K562 (cell line): ENCODE measurements around the gene NKAIN4. TPM values are rescaled to one million over a fixed set of nuclear protein-coding genes. Genes with fewer than 3 reads are reported as not detected.

Source experiments
- ATAC-seq: fragments of 200-7000 bp; cut with Tn5 transposase; 3 replicates; pipeline ENCODE4 v1.9.1; 2020; ENCODE audit warnings: moderate library complexity
- BruUV-seq: library from RNA; stranded (reverse); fragments of 400-500 nt; replicated peaks from 2 replicates; lab custom pipeline; 2021; lab: Mats Ljungman, UMichigan
- CTCF ChIA-PET: fragments of 300-600 bp; formaldehyde crosslinking; extraction: SDS; loops from one replicate; lab custom pipeline; 2021; ENCODE audit warnings: low intra/inter-chr PET ratio; lab: Yijun Ruan, JAX
- POLR2A ChIA-PET: fragments of 300-600, 350-650 bp; sonication (Branson Sonifier 250); formaldehyde crosslinking; extraction: SDS; loops from one replicate; lab custom pipeline; 2021; ENCODE audit warnings: antibody characterized with exemption, inconsistent platforms; lab: Yijun Ruan, JAX
- DNase-seq, 4 experiments: peaks; one replicate each; pipeline versions ENCODE4 v3.0.0 to v3.0.0-alpha.2; 2011 to 2018; ENCODE audit warnings: low spot score in 3 of 4, mixed read lengths in 3 of 4; ENCODE audit errors: extremely low read depth in 1 of 4
- FAIRE-seq: peaks from 2 replicates; lab custom pipeline; 2011; peaks lifted over from hg19 to GRCh38; lab: Jason Lieb, UNC
- H2AFZ ChIP-seq: 2 replicates; pipeline ENCODE4 v1.6.0; 2011; ENCODE audit warnings: low read depth, low read length, control low read depth, inconsistent platforms
- H3K27ac ChIP-seq: fragments of 200-600 bp; 3 replicates; pipeline ENCODE4 v1.8.0; 2011; ENCODE audit warnings: low read depth, mild to moderate bottlenecking, control low read depth, inconsistent platforms, low read length, moderate library complexity, mixed read lengths; ENCODE audit errors: extremely low read depth
- H3K27me3 ChIP-seq, 2 experiments: fragments of 300-600 bp in 1 of 2; 2 replicates in 1 of 2; 3 replicates in 1 of 2; pipeline versions ENCODE4 v1.6.0 to v1.8.0; 2011; ENCODE audit warnings: inconsistent platforms in 2 of 2, low read length in 2 of 2, mild to moderate bottlenecking in 1 of 2, mixed read lengths in 1 of 2, moderate library complexity in 1 of 2; ENCODE audit not compliant: control insufficient read depth in 2 of 2, insufficient read depth in 2 of 2
- H3K36me3 ChIP-seq: fragments of 300-600 bp; 3 replicates; pipeline ENCODE4 v1.8.0; 2011; ENCODE audit warnings: mild to moderate bottlenecking, low read length, inconsistent platforms; ENCODE audit not compliant: control insufficient read depth, insufficient read depth
- H3K4me1 ChIP-seq, 2 experiments: fragments of 200-600 bp in 1 of 2; replicated peaks in 1 of 2; 2 replicates in 1 of 2; 3 replicates in 1 of 2; pipeline versions ENCODE4 v1.5.1 to v1.8.0; 2011; ENCODE audit warnings: inconsistent platforms in 2 of 2, low read length in 2 of 2, mild to moderate bottlenecking in 1 of 2, mixed read lengths in 1 of 2, moderate library complexity in 1 of 2; ENCODE audit not compliant: control insufficient read depth in 2 of 2, insufficient read depth in 2 of 2
- H3K4me2 ChIP-seq: 2 replicates; pipeline ENCODE4 v1.6.1; 2011; ENCODE audit warnings: low read length, control low read depth, inconsistent platforms, mixed read lengths; ENCODE audit not compliant: insufficient read depth
- H3K4me3 ChIP-seq: fragments of 200-600 bp; sonication (generic), shearing (Covaris generic); 2 replicates; pipeline ENCODE4 v1.5.1; 2016; ENCODE audit warnings: control low read depth, inconsistent platforms
- H3K79me2 ChIP-seq: fragments of 200-600 bp; 3 replicates; pipeline ENCODE4 v1.8.0; 2011; ENCODE audit warnings: low read length, inconsistent platforms; ENCODE audit not compliant: control insufficient read depth, insufficient read depth
- H3K9ac ChIP-seq, 2 experiments: 2 replicates each; pipeline versions ENCODE4 v1.6.0 to v1.6.1; 2011; ENCODE audit warnings: low read depth in 2 of 2, low read length in 2 of 2, control low read depth in 1 of 2, inconsistent platforms in 1 of 2, mild to moderate bottlenecking in 1 of 2, mixed read lengths in 1 of 2; ENCODE audit not compliant: insufficient read depth in 1 of 2
- H3K9me1 ChIP-seq: one replicate; pipeline ENCODE4 v1.6.0; 2011; ENCODE audit warnings: inconsistent platforms, mild to moderate bottlenecking, low read length, moderate library complexity; ENCODE audit not compliant: control insufficient read depth, insufficient read depth
- H3K9me3 ChIP-seq: replicated peaks from 2 replicates; pipeline ENCODE4 v1.5.1; 2011; ENCODE audit warnings: low read depth, low read length, inconsistent platforms; ENCODE audit not compliant: control insufficient read depth, insufficient read depth
- H4K20me1 ChIP-seq: replicated peaks from 2 replicates; pipeline ENCODE4 v1.6.1; 2011; ENCODE audit warnings: low read length, inconsistent platforms, mixed read lengths; ENCODE audit not compliant: control insufficient read depth, insufficient read depth
- ATF7 ChIP-seq: fragments of 450-650 bp; IDR thresholded peaks from 2 replicates; pipeline ENCODE4 v1.7.1; 2014; ENCODE audit warnings: mild to moderate bottlenecking, moderate library complexity
- CBFB ChIP-seq: sonication (generic); formaldehyde crosslinking; IDR thresholded peaks from 2 replicates; pipeline ENCODE4 v1.4.0; 2020; ENCODE audit warnings: mild to moderate bottlenecking, missing genetic modification reagents
- CCAR2 ChIP-seq: fragments of 200-400 bp; formaldehyde crosslinking; IDR thresholded peaks from 2 replicates; pipeline ENCODE4 v1.6.1; 2017; ENCODE audit warnings: mild to moderate bottlenecking, low read depth, low read length
- EP400 ChIP-seq: fragments of 450-650 bp; IDR thresholded peaks from 2 replicates; pipeline ENCODE4 v1.6.1; 2017; ENCODE audit warnings: antibody characterized with exemption, mild to moderate bottlenecking, moderate library complexity
- FOXA3 ChIP-seq, 2 experiments: fragments of 450-650 bp in 1 of 2; sonication (generic) in 1 of 2; formaldehyde crosslinking; IDR thresholded peaks in 1 of 2; conservative IDR thresholded peaks in 1 of 2; 2 replicates each; pipeline versions ENCODE4 v1.4.0 to v1.8.0; 2020 to 2022; ENCODE audit warnings: mild to moderate bottlenecking in 2 of 2, missing genetic modification reagents in 1 of 2
- HDAC1 ChIP-seq, 2 experiments: fragments of 450-650 bp; IDR thresholded peaks; 2 replicates each; pipeline ENCODE4 v1.6.1; 2016 to 2017; ENCODE audit warnings: inconsistent platforms in 1 of 2, mild to moderate bottlenecking in 1 of 2, moderate library complexity in 1 of 2
- HDAC6 ChIP-seq: IDR thresholded peaks from 2 replicates; pipeline ENCODE4 v1.6.1; 2012; ENCODE audit warnings: low read depth, mild to moderate bottlenecking, control low read depth, inconsistent platforms, low read length, moderate library complexity
- HEY1 ChIP-seq: fragments of 250-450 bp; sonication (Bioruptor Pico); IDR thresholded peaks from 2 replicates; pipeline ENCODE4 v1.5.0; 2020; ENCODE audit warnings: mild to moderate bottlenecking, moderate library complexity, borderline replicate concordance
- NCOA4 ChIP-seq: fragments of 450-650 bp; IDR thresholded peaks from 2 replicates; pipeline ENCODE4 v1.6.1; 2018; ENCODE audit warnings: mild to moderate bottlenecking; ENCODE audit not compliant: partially characterized antibody
- PURB ChIP-seq: sonication (generic); formaldehyde crosslinking; IDR thresholded peaks from 2 replicates; pipeline ENCODE4 v1.9.0; 2021; ENCODE audit warnings: low read depth, mild to moderate bottlenecking, missing genetic modification reagents
- RCOR1 ChIP-seq, 2 experiments: IDR thresholded peaks; 2 replicates each; pipeline ENCODE4 v1.6.1; 2012; ENCODE audit warnings: low read depth in 2 of 2, low read length in 2 of 2, borderline replicate concordance in 1 of 2, improper control_type of control experiment in 1 of 2
- SRSF7 ChIP-seq: fragments of 200-400 bp; formaldehyde crosslinking; optimal IDR thresholded peaks from 2 replicates; pipeline ENCODE3; 2017; ENCODE audit warnings: mild to moderate bottlenecking, low read depth, low read length
- TCF7 ChIP-seq: sonication (generic); IDR thresholded peaks from 2 replicates; pipeline ENCODE4 v1.6.1; 2016; ENCODE audit warnings: antibody characterized with exemption, borderline replicate concordance
- TRIM28 ChIP-seq: fragments of 450-650 bp; IDR thresholded peaks from 2 replicates; pipeline ENCODE4 v1.6.1; 2017
- WGBS: fragments of 100-300 bp; shearing (Covaris generic); methylation state at CpG from one replicate; pipeline ENCODE4 v1.1.6; 2016; ENCODE audit warnings: low coverage, mixed read lengths; ENCODE audit not compliant: insufficient coverage; ENCODE audit errors: missing lambda C conversion rate; 5-methylcytosine and 5-hydroxymethylcytosine counted together
- in situ Hi-C: fragments of 300-500 bp; cut with MboI; formaldehyde crosslinking; loops from 4 replicates; pipeline ENCODE4 v1.15.0; 2018; ENCODE audit warnings: inconsistent platforms, mixed read lengths
- intact Hi-C: fragments of 100-400 bp; cut with micrococcal nuclease; formaldehyde crosslinking; loops from 2 replicates; pipeline ENCODE4 v1.14.2; 2022
- polyA plus RNA-seq, 8 experiments: library from polyadenylated mRNA; depleted of rRNA in 4 of 8; stranded (reverse) in 5 of 8; unstranded in 3 of 8; fragments of >200 nt; fragmentation: Nextera tagmentation in 2 of 8; fragmentation: Illumina TruSeq in 1 of 8; extraction: Ambion mirVana in 2 of 8; extraction: Trizol in 1 of 8; gene quantifications; 2 replicates each; pipeline versions ENCODE4 v1.2.1 to v1.2.3, GENCODE V29; 2011 to 2014; ENCODE audit warnings: inconsistent platforms in 1 of 8, missing spikeins in 1 of 8
- total RNA-seq, 7 experiments: library from RNA; depleted of rRNA in 6 of 7; stranded (reverse); fragments of >200 nt in 6 of 7; fragmentation: Illumina TruSeq in 2 of 7; extraction: Trizol in 2 of 7; gene quantifications; 2 replicates each; pipeline versions ENCODE4 v1.2.1 to v1.2.3, GENCODE V29; 2011 to 2021; ENCODE audit warnings: low replicate concordance in 1 of 7
- TF ChIP-seq, protein P1 (sequence below): fragments of 200-800 bp; sonication (Bioruptor generic); IDR thresholded peaks from 2 replicates; pipeline ENCODE4 v1.6.1; 2016; ENCODE audit warnings: missing genetic modification characterization, missing compliant biosample characterization
- TF ChIP-seq, protein P2 (sequence below): sonication (generic); formaldehyde crosslinking; IDR thresholded peaks from 2 replicates; pipeline ENCODE4 v1.9.0; 2022; ENCODE audit warnings: mild to moderate bottlenecking, missing genetic modification reagents

Gene NKAIN4
- total and polyA plus RNA-seq, 9 of the 15 experiments (the other 6 are each of a cell fraction or from before 2014, with no cell fraction given) = not detected

DNA sequence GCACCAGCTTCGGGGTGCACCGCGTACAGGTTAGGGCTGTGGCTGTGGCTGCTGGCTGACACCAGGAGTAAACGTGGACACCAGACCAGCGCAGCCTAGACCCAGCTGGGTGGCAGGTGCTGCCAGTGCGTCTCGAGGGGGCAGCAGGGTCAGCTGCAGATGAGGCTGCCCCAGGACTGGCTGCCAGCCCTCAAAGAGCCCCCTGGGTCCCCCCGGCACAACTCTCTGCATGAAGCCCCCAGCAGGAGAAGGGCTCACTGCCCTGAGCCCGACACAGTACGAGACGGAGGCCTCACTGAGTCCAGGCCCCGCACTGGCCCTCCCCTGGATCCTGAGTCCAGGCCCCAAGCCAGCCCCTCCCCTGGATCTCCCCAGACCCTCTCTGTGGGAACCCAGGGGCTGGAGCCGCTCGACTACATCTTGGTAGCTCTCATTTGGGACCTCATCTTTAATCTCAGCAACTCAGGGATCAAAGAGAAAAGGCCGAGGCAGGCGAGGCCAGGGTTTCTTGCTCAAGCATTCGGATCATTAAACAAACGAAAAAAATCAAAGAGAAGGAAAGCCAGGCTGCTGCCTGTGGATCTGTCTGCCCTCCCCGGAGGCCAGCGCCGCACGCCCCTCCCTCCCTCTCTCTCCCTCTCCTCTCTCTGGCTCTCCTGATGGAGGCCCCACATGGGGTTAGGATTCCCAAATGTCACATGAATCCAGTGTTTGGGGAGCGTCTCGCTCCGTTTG lies 7.0 kb upstream of the NKAIN4 start (continued):
- TF ChIP-seq, protein P1, sequence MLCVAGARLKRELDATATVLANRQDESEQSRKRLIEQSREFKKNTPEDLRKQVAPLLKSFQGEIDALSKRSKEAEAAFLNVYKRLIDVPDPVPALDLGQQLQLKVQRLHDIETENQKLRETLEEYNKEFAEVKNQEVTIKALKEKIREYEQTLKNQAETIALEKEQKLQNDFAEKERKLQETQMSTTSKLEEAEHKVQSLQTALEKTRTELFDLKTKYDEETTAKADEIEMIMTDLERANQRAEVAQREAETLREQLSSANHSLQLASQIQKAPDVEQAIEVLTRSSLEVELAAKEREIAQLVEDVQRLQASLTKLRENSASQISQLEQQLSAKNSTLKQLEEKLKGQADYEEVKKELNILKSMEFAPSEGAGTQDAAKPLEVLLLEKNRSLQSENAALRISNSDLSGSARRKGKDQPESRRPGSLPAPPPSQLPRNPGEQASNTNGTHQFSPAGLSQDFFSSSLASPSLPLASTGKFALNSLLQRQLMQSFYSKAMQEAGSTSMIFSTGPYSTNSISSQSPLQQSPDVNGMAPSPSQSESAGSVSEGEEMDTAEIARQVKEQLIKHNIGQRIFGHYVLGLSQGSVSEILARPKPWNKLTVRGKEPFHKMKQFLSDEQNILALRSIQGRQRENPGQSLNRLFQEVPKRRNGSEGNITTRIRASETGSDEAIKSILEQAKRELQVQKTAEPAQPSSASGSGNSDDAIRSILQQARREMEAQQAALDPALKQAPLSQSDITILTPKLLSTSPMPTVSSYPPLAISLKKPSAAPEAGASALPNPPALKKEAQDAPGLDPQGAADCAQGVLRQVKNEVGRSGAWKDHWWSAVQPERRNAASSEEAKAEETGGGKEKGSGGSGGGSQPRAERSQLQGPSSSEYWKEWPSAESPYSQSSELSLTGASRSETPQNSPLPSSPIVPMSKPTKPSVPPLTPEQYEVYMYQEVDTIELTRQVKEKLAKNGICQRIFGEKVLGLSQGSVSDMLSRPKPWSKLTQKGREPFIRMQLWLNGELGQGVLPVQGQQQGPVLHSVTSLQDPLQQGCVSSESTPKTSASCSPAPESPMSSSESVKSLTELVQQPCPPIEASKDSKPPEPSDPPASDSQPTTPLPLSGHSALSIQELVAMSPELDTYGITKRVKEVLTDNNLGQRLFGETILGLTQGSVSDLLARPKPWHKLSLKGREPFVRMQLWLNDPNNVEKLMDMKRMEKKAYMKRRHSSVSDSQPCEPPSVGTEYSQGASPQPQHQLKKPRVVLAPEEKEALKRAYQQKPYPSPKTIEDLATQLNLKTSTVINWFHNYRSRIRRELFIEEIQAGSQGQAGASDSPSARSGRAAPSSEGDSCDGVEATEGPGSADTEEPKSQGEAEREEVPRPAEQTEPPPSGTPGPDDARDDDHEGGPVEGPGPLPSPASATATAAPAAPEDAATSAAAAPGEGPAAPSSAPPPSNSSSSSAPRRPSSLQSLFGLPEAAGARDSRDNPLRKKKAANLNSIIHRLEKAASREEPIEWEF (CRISPR knock-in tag) = no peak
- no peak for TF ChIP-seq SRSF7
- TF ChIP-seq CCAR2 = no peak
- TF ChIP-seq, all 486 proteins: peak for 0

DNA sequence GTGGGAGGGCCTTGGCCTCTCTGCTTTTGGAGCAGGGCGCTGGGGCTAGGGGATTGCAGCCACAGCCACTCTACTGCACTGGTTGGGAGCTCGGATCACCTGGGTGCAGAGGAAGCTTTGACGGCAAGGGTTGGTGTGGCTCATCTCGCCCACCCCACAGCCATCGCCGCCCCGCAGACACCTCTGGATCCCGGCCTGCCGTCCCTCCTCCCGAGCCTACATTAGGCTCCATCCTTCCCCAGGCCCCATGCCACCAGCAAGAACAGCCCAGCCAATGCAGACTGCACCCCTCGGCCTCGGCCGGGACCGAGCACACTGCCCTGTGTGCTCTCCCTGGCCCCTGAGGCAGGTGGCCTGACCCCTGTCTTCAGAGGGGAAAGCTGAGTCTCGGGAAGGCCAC lies 6.3 kb upstream of the NKAIN4 start:
- intact Hi-C loops = no loop called here
- no peak; the same call in 2 of the 3 replicates for ATAC-seq
- 14% methylated on average over 14 of the region's 15 CpGs for WGBS
- Histone ChIP-seq H3K36me3 (no peaks in the 10 kb centered on the region), H3K27ac (no peak overlapping the region), H3K4me3 (no peak overlapping the region), H2AFZ (no peak overlapping the region), H3K9ac (no peak overlapping the region), H3K9me1 (no peaks in the 10 kb centered on the region), H3K9me3 (no peaks in the 10 kb centered on the region), H3K4me1 (peaks cover 11 to 24% of the 10 kb centered on the region in 2 experiments), H3K4me2 (no peak overlapping the region), H3K27me3 (peaks cover 30 to 71% of the 10 kb centered on the region in 2 experiments; a peak in 4 of 5 replicates), H3K79me2 (no peaks in the 10 kb centered on the region), H4K20me1 (0 out of 2 replicates have a peak, but pooled peaks cover 11% of the 10 kb centered on the region)
- DNase-seq = no peak
- BruUV-seq = no TSS peak
- ChIA-PET POLR2A (interaction anchor here (0.7 kb wide), 1 partner anchor 12 kb away, joined by 3 read pairs; no protein-coding TSS in a partner anchor), CTCF (no interaction called here)
- no peak for FAIRE-seq
- in situ Hi-C loops = no loop called here
- no peak for TF ChIP-seq PURB
- no peak for TF ChIP-seq NCOA4
- TF ChIP-seq TCF7 = no peak
- TF ChIP-seq, protein P2, sequence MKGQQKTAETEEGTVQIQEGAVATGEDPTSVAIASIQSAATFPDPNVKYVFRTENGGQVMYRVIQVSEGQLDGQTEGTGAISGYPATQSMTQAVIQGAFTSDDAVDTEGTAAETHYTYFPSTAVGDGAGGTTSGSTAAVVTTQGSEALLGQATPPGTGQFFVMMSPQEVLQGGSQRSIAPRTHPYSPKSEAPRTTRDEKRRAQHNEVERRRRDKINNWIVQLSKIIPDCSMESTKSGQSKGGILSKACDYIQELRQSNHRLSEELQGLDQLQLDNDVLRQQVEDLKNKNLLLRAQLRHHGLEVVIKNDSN (CRISPR knock-in tag) = no peak
- TF ChIP-seq HDAC1 (IDR thresholded peaks at IDR 0.05) = no peak
- TF ChIP-seq TRIM28 = no peak
- TF ChIP-seq CBFB (CRISPR knock-in tag) = no peak
- no peak for TF ChIP-seq HEY1 (CRISPR knock-in tag)
- TF ChIP-seq HDAC6 = no peak
- TF ChIP-seq ATF7 = no peak
- TF ChIP-seq RCOR1 (IDR thresholded peaks at IDR 0.05; ENCODE audit: borderline replicate concordance in 1 of 2, low read depth in 2 of 2, low read length in 2 of 2) = no peak
- TF ChIP-seq FOXA3 (CRISPR knock-in tag; conservative IDR thresholded peaks at IDR 0.05 in 1 of 2, IDR thresholded peaks at IDR 0.05 in 1 of 2) = no peak
- no peak for TF ChIP-seq EP400
